Anterior cingulate cortex (tissue), 58 donors: ENCODE data around the gene PODXL2.

ENCODE experiments used
- DNase-seq, 58 donors: peaks; one replicate each; lab custom pipeline; 2025; lab: John Stamatoyannopoulos, UW

PODXL2 gene

DNA sequence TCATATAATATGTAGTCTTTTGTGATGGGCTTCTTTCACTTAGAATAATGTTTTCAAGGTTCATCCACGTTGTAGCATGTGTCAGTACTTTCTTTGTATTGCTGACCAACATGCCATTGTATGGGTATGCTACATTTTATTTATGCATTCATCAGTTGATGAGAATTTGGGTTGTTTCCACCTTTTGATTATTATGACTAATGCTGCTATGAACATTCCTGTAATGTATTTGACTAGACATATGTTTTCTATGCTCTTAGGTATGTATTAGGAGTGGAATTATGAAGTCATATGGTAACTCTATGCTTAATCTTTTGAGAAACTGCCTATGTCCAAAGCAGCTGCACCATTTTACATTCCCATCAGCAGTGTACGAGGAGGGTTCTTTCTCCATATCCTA lies 3.2 kb upstream of the PODXL2 start:
- no peak for DNase-seq

DNA sequence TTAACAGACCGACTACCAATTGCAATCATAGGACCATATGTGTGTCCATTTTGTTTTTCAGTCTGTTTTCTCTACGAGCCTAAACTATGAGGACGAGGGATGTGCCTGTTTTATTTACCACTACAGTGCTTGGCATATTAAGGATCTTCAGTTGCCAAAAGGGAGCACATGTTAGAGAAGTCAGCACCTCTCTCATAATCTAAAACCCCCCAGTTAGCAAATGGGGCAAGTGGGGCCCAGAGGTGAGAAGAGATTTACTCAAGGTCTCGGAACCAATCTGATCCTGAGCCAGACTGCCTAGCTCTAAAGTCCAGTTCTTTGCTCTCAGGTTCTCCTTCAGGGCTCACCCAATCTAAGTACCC lies 578 bp upstream of the PODXL2 start:
- DNase-seq = no peak

DNA sequence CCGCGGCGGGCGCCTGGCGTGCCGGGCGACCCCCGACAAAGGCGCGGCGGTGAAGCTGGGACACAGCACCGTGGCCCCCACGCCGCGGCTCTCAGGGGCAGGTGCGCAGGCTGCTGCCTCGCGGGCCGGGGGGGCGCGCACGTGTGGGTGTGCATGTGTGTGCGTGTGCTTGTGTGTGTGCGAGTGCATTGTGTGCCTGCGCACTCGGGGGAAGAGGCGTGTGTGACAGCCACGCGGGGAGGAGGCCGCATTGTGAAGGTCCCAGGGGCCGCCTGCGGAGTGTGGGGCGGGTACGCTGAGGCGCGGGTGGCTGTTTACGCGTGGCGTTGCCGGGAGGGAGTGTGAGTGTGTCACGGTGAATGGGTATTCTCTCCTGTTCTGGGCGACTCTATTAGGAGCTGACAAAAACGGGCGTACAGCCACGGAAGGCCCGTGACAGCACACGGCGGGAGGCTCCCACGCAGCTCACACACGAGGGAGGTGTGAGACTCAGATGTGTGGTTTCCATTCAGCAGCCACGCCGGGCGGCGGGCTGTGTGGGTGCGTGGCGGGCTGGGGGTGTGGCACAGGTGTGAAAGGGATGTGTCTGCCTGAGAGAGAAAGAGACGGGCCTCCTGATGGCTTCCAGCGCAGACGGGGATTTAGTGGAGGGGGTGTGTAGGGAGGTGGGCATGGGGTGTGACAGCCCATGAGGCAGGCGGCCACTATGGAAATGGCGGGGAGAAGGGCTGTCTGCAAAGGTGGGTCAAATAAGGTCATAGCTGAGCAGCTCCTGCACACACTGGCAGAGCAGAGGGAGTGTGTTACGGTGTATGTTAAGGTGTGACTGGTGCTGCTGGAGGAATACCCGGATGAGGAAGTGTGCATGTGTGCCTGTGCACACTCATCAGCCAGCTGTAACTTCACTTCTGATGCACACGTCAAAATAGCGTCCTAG lies 750 bp downstream of the PODXL2 start:
- peak in 24 of 58 donors; percentile 6 to 62 (median 31) for DNase-seq

DNA sequence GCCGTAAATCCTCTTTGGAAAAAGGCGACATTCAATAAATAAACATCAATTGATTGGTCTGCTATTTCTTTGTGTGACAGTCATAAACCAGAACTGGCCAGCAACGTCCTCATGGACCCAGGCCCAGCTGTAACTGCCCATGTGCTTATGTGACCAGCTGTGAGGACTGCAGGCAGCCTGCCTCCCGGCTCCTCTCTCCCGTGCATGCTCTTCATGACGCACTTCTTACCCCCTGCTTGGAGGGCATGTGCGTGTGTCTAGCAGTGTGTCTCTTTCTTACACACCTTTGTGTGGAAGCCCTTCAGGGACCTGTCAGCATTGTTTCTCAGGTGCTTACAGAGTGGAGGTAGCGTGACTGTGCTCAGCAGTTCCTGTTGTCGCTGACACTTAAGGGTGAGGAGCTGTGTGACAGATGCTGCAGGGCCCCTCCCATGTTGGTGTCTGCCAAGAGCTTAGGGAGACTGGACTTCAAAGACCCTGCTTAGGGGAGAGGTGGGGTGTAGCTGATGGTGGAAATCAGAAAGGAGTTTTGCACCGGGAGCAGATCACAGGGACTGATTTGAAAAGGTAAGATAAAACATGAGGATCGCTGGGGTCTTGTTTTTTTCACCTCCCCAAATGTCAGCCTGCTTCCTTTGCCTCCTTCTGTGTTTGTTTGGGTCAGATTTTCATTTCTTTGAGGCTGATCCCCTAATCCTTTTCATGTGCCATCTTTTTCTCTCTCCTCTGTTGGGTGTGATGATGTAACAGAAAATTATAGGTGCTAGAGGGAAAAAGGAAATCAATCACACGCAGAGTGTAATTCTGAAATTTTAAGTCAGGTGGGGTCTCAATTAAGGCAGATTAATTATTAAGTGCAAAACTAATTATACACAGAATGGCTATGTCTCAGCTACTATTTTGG lies 2.1 kb downstream of the PODXL2 start:
- no peak for DNase-seq

DNA sequence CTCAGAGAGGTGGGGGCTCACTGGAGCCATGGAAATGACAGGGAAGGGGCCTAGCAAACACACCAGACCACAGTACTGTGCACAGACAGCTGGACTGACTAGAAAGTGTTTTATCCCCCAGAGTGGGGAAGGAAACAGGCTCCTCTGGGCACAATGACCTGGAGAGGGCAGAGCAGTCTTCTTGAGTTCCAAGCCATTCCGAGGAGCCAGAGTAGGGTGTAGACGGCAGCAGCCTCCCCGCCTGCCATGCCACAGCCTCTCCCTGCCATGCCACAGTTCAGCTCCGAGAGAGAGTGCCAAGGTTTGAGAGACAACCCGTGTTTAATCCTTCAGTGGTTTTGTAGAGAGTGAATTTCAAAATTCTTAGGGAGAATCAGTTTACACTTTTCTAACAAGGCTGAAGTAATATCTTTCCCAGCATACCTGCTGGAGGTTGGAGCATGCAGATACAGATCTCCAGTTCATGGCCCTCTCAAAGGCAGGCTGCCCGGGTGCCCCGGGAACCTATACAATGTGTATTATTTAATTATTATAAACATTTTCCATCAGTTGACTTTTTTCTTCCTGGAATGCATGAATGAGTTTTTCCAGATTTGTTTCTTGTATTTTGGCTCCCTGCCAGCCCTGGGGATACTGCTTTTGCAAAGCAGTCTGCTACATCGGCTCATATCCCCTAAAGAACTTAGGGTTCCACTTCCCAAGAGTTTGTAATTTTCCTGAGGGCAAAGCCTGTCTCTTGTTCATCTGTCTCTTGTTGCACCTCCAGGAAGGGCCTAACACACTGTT lies 3.2 kb downstream of the PODXL2 start:
- no peak for DNase-seq

DNA sequence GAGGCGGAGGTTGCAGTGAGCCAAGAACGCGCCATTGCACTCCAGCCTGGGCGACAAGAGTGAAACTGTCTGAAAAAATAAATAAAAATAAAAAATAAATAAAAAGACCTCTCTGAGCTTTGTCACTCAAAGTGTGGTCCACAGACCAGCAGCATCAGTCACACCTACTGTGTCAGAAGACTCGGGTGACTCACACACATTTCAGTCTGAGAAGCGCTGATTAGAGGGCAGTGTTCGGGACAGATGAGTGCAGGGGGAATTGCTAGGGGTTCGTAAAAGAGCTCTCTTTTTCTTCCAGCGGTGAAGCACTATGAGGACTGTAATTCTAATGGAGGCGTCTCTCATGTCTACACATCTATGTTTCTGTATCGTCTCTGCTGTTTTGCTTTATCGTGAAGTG lies 5.7 kb downstream of the PODXL2 start:
- DNase-seq = no peak

DNA sequence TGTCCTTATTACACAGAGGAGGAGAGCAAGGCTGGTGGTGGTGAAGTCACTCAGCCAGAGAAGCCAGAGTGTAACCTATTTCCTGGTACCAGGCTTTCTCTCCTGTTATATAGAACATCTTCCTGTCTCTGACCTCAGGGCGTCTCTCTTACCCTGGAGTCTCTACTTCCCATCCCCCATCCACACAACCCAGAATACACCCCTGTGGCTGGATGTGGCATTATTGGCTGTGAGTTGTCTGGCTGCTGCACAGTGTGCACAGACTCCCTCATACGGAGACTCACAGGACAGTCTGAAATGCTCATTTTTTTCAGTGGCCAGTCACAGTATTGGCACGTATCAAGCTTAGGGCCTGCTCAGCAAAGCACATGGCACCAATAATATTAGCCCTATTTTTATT lies 8.6 kb downstream of the PODXL2 start:
- no peak for DNase-seq

DNA sequence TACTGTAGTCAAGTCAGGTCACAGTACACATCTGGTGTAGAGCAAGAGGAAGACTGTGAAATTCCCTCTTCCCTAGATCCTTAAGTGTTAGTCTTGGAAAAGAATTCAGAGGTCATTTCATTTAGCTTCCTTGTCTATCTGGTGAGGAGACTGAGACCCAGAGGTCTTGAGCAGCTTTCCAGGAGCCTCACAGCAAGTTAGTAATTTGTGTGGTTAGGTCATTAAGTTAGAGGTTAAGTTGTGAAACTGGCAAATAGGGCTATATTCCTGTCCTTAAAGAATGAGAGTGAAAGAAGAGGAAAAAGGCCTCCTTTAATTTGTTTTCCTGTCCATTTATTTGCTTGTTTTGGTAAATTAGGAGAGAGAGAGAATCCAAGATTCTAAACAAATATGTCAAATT lies 9.0 kb downstream of the PODXL2 start:
- DNase-seq = no peak

DNA sequence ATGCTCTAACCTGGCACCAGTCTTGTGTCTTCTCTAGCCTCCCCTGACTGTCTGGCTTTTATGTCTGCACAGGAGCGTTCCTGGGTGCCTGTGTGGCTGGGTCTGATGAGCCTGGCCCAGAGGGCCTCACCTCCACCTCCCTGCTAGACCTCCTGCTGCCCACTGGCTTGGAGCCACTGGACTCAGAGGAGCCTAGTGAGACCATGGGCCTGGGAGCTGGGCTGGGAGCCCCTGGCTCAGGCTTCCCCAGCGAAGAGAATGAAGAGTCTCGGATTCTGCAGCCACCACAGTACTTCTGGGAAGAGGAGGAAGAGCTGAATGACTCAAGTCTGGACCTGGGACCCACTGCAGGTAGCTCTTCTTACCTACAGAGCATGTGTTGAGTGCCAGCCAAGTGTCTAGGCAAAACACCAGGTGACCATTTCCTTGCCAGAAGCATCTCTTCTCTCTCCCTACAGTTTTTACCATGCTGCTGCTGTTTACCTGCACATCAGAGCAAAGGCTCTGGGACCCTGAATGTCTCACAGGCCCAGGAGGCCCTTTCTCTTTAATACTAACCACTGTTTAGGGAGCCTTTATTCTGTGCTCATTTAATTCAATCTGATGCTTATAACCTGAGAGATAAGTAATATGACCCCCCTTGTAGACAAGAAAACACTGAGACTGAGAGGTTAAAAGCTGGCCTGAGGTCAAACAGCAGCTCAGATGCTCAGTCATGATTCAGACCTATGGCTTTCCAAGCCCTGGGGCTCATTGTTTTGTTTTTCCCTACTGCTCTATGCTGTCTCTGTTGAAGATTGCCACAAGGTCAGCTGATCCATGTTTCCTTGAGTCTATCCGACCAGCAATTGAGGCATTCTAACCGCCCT lies 10.4 kb downstream of the PODXL2 start:
- DNase-seq = no peak

DNA sequence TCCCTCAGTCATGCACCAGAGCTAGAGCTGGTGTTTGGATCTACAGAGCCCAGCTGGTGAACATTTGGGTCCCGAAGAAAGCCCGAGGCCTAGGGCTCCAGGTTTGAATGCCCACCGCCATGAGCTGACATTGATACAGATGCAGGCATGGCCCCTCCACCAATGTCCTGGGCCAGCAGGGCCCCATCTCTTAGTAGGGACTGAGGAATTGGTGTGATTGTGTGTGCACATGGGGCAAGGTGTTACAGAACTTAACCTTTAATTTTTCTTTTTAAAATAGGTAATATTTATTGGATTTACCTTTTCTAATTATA lies 11.0 kb downstream of the PODXL2 start:
- DNase-seq = no peak

DNA sequence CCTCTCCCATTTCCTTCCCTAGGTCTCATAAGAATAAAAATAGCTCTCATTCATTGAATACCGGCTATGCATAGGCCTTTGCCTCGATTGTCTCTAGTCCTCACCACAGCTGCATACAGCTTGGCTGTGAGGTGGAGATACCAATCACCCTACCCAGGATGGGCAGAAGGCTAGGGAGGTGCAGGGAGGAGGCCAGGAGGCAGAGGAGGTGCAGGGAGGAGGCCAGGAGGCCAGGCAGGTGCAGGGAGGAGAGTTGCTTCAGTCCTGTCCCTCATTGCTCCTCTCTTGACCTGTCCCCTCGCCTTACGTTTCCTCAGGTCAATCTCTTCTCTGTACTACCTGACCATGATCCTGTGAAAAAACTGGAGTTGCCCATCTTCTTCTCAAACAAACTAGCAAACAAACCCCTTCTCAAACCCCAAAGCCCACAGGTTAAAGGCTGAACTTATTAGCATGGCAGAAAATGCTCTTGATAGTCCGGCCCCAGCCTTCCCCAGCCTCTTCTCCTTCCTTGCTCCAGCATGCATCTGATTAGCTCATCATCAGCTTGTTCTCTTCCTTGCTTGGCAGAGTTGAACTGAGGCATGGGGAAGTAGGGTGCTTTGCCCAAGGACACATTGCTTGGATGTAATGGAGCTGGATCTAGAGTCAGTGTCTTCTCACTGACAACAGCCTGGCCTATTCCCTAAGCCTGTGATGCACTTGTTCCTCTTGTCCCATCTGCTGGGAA lies 15.8 kb downstream of the PODXL2 start:
- DNase-seq = no peak

DNA sequence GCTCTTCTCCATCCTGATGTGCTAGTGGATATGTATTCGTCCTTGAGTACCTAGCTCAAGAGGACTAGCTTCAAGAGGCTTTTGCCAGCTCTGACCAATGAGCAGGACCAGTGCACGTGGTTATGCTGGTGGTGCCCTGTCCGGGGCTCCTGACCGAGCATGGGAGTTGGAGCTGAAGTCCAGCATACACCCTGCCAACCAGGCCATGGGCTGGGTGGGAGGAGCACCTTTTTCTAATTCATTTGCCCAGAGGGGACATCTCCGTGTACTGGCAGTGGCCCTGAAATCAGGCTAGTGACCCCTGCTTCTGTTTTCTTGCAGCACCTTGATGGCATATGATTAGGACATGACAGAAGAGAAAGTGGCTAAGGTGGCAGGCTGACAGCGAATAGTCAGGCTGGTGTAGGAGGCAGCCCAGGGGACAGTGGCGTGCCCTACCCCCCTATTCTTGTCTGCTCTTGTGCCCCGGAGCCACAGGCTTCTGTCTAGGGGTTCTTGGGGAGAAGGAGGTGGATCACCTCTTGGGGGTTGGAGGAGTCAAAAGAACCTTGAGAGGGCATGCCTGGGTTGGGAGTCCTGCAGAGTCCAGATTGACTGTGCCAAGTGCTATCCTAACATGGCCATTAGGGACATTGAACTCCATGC lies 16.5 kb downstream of the PODXL2 start:
- no peak for DNase-seq

DNA sequence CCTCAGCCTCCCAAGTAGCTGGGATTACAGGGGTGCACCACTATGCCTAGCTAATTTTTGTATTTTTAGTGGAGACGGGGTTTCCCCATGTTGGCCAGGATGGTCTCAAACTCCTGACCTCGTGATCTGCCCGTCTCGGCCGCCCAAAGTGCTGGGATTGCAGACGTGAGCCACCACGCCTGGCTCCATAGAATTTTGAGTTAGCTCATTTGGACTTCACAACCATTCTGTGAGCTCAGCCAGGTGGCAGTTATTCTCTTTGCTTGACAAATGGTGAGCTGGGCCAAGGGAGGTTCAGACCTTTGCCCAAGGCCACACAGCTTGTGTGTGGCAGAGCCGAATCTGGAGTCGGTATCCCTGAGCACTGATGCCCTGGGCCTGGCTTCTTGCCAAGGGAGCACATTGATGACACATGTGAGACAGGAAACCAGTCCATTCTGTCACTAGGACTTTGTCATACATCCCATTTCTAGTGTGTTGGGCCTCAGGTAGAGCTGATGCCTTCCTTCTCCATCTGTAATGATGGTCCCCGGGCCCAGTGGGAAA lies 17.6 kb downstream of the PODXL2 start:
- no peak for DNase-seq

DNA sequence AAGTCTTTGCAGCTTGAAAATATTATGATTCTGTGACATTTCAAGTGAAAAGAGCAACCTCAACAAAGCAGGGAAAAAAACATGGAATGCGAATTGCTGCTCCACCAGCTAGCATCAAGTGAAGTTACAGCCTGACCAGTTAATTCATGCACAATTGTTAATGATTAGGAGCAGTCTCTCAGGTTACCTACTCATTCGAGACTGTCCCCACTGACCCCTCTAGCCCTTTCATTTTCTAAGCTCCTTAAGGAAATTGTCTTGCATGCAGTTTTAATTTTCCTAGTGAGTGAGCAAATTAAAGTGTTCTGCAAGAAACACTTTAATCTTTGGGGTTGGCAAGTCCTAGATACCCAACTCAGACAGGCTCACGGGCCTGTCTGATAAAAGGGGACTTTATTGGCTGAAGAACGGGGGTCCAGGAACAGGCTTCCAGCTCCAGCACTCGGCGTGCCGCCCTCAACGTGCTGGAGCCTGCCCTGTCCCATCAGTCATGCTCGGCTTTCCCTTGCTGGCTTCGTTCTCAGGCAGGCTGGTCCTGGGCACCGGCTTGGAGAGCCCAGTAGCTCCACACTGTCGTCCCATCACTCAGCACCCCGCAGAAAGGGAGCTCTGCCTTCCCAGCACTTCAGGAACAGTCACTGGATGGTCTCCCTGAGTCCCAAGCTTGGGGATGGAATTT lies 18.3 kb downstream of the PODXL2 start:
- no peak for DNase-seq

DNA sequence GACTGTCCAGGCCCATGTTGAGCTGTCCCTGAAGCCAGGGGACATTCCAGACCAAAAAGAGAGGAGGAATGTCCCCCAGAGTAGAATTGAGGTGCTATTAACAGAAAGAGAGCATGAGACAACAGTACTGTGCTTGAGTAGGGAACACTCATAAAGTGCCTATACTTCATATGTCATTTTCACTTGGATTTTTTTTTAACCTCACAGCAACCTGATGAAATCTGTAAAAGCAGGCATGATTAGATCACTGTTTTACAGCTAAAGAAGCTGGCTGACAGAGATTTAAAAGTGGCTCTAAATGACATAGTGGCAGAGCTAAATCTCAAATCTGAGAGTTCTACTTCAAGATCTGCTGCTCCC lies 18.8 kb downstream of the PODXL2 start:
- no peak for DNase-seq

DNA sequence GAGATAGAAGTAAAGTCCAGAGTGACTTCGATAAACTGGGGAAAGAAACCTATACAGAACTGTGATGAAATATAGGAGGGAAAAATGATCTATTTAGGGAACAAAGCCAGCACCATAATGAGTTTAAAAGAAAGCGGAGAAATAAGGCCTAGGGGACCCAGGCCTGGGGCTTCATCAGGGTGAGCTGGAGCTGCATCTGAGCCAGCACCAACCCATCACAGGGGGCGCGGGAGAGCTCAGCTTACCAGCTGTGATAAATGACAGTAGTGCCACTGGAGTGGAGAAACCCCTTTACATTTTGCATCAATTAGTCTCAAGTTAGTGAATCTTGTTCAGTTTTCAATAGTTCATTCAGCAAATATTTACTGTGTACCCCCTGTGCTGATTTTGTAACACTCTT lies 21.3 kb downstream of the PODXL2 start:
- DNase-seq = no peak

DNA sequence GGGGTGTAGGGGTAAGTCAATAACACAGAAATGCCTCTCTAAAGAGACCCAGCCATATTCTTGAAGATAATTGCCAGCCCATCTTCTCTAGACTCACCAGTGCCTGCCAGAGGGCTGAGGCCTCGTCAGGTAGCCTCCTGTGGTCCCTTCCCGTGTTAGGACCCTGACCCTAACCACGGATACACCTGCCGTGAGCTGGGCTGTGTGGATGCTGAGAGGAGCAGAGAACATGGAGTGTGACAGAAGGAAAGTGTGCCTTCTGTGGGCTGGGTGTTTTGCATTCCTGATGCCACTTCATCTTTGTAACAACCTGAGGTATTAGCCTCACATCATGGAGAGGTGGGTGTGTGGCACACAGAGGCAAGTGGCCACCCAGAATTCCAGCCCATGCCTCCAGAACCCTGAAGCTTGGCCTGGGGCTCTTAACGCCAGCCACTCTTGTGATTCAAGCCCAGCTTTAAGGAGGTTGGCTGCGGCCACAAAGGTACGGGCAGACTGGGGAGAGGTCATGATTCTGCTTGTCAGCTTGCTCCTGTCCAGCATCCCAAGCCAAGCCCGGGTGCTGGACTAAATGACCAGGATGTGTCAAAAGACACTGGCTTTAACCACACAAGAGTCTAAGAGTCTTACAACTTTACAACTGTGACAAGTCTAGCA lies 22.7 kb downstream of the PODXL2 start:
- DNase-seq = no peak
